Tibial artery (tissue), 4 donors: ENCODE data around the gene KLHL36.
A peak's percentile ranks its signal among the peaks of the same experiment; 100 is the strongest.

Experiments
- DNase-seq, 2 donors: peaks; one replicate each; pipeline ENCODE4 v3.0.0-alpha.2; 2019
- H3K27ac ChIP-seq, 2 donors: fragments of 200-600 bp; sonication (generic) in 1 of 2; 1 replicate in 1 of 2; 2 replicates in 1 of 2; pipeline ENCODE4 v1.5.1; 2018 to 2019; ENCODE audit warnings: mild to moderate bottlenecking in 1 of 2
- H3K27me3 ChIP-seq, 2 donors: fragments of 200-600 bp; sonication (generic) in 1 of 2; one replicate each; pipeline versions ENCODE4 v1.5.1 to v1.6.0; 2016 to 2019
- H3K36me3 ChIP-seq, 3 donors: fragments of 200-600 bp; sonication (generic) in 2 of 3; one replicate each; pipeline ENCODE4 v1.5.1; 2016 to 2019; ENCODE audit warnings: mild to moderate bottlenecking in 2 of 3
- H3K4me1 ChIP-seq, 4 donors: fragments of 200-600 bp; sonication (generic) in 2 of 4; 1 replicate in 3 of 4; 2 replicates in 1 of 4; pipeline ENCODE4 v1.5.1; 2016 to 2019
- H3K4me3 ChIP-seq, 2 donors: fragments of 200-600 bp; sonication (generic) in 1 of 2; 1 replicate in 1 of 2; 2 replicates in 1 of 2; pipeline ENCODE4 v1.5.1; 2018 to 2019; ENCODE audit warnings: mild to moderate bottlenecking in 2 of 2
- H3K9me3 ChIP-seq, 3 donors: fragments of 200-600 bp; sonication (generic) in 1 of 3; one replicate each; pipeline ENCODE4 v1.5.1; 2016 to 2019
- CTCF ChIP-seq, 2 experiments: fragments of 200-600 bp in 1 of 2; fragments of 450-650 bp in 1 of 2; IDR thresholded peaks; one replicate each; pipeline ENCODE4 v1.5.1; 2017 to 2019; ENCODE audit warnings: antibody characterized with exemption in 2 of 2, mild to moderate bottlenecking in 1 of 2, moderate library complexity in 1 of 2
- intact Hi-C: fragments of 100-400 bp; cut with DNase I; formaldehyde crosslinking; loops from one replicate; pipeline ENCODE4 v1.15.0; 2023; ENCODE audit warnings: low total_unique reads

Gene KLHL36

GRCh38 chr16:84638231-84638806 lies 10.0 kb upstream of the KLHL36 start:
- TF ChIP-seq CTCF (IDR thresholded peaks at IDR 0.05), result no peak

GRCh38 chr16:84640145-84640544 lies 8.2 kb upstream of the KLHL36 start:
- intact Hi-C loops, result no loop called here
- Histone ChIP-seq H3K36me3 (no peaks in the 10 kb centered on the region), H3K4me3 (no peak overlapping the region), H3K27ac (peak overlapping the region; percentile 10 to 44), H3K4me1 (peaks cover 0 to 56% (median 38%) of the 10 kb centered on the region in 4 donors), H3K9me3 (no peaks in the 10 kb centered on the region), H3K27me3 (no peaks in the 10 kb centered on the region)
- no peak for TF ChIP-seq CTCF (IDR thresholded peaks at IDR 0.05)
- no peak for DNase-seq

More at GRCh38 chr16:84638231-84638806, 10.0 kb upstream of the KLHL36 start:
- Histone ChIP-seq H3K36me3 (no peaks in the 10 kb centered on the region), H3K9me3 (no peaks in the 10 kb centered on the region), H3K27ac (peak overlapping the region in 1 of 2 donors; percentile 30), H3K27me3 (no peaks in the 10 kb centered on the region), H3K4me3 (no peak overlapping the region), H3K4me1 (peaks cover 0 to 61% (median 33%) of the 10 kb centered on the region in 4 donors)
- intact Hi-C loops, result no loop called here
- DNase-seq, result no peak

- no peaks in the 10 kb centered on the region for H3K9me3 ChIP-seq
- peak overlapping the region; percentile 83 to 87 for H3K27ac ChIP-seq
- H3K36me3 ChIP-seq, result no peaks in the 10 kb centered on the region
- peaks cover 0 to 45% (median 29%) of the 10 kb centered on the region in 4 donors for H3K4me1 ChIP-seq
- no peaks in the 10 kb centered on the region for H3K27me3 ChIP-seq
- no peak overlapping the region for H3K4me3 ChIP-seq
- intact Hi-C loops, result no loop called here
- DNase-seq, result no peak
- TF ChIP-seq CTCF (IDR thresholded peaks at IDR 0.05), result no peak
Measured at GRCh38 chr16:84641643-84642358, 6.5 kb upstream of the KLHL36 start.

GRCh38 chr16:84643180-84643583 lies 5.1 kb upstream of the KLHL36 start:
- Histone ChIP-seq H3K9me3 (no peaks in the 10 kb centered on the region), H3K27me3 (no peaks in the 10 kb centered on the region), H3K4me3 (no peak overlapping the region), H3K36me3 (no peaks in the 10 kb centered on the region), H3K4me1 (peaks cover 0 to 48% (median 28%) of the 10 kb centered on the region in 4 donors), H3K27ac (peak overlapping the region; percentile 83 to 87)
- peak; percentile 90 to 96 for DNase-seq
- no peak for TF ChIP-seq CTCF (IDR thresholded peaks at IDR 0.05)
- intact Hi-C loops, result no loop called here

GRCh38 chr16:84643674-84644073 lies 4.6 kb upstream of the KLHL36 start:
- Histone ChIP-seq H3K9me3 (no peaks in the 10 kb centered on the region), H3K27ac (peak overlapping the region; percentile 83 to 87)
- intact Hi-C loops, result no loop called here

More at GRCh38 chr16:84643674-84644073, 4.6 kb upstream of the KLHL36 start:
- H3K36me3 ChIP-seq, result no peaks in the 10 kb centered on the region
- H3K4me1 ChIP-seq, result peaks cover 0 to 45% (median 26%) of the 10 kb centered on the region in 4 donors
- no peak overlapping the region for H3K4me3 ChIP-seq
- TF ChIP-seq CTCF (IDR thresholded peaks at IDR 0.05), result no peak
- no peak for DNase-seq
- no peaks in the 10 kb centered on the region for H3K27me3 ChIP-seq
